NK-92 (cell line): ENCODE results near the gene SLC8A2.

ENCODE experiments used
- DNase-seq: peaks from one replicate; lab custom pipeline; 2025; ENCODE audit not compliant: unreplicated experiment; lab: John Stamatoyannopoulos, UW

SLC8A2 gene

GRCh38 chr19:47505506-47505905, 33.8 kb upstream of the SLC8A2 start:
- DNase-seq = no peak

GRCh38 chr19:47503826-47504150, 32.1 kb upstream of the SLC8A2 start:
- DNase-seq = no peak

- no peak for DNase-seq
Observed at GRCh38 chr19:47503130-47503825, 31.6 kb upstream of the SLC8A2 start.

- no peak for DNase-seq
Observed at GRCh38 chr19:47499863-47500830, 28.5 kb upstream of the SLC8A2 start.

GRCh38 chr19:47499371-47499770, 27.7 kb upstream of the SLC8A2 start:
- DNase-seq = no peak

GRCh38 chr19:47498561-47498960, 26.9 kb upstream of the SLC8A2 start:
- no peak for DNase-seq

GRCh38 chr19:47497821-47498520, 26.3 kb upstream of the SLC8A2 start:
- DNase-seq = no peak

GRCh38 chr19:47497050-47497766, 25.5 kb upstream of the SLC8A2 start:
- DNase-seq = no peak

- DNase-seq = no peak
Observed at GRCh38 chr19:47495478-47496372, 24.0 kb upstream of the SLC8A2 start.

GRCh38 chr19:47494729-47495128, 23.0 kb upstream of the SLC8A2 start:
- DNase-seq = no peak

GRCh38 chr19:47494211-47494547, 22.5 kb upstream of the SLC8A2 start:
- DNase-seq = no peak

- DNase-seq = no peak
Observed at GRCh38 chr19:47493378-47494210, 21.9 kb upstream of the SLC8A2 start.

GRCh38 chr19:47492571-47493377, 21.1 kb upstream of the SLC8A2 start:
- no peak for DNase-seq

GRCh38 chr19:47492137-47492533, 20.4 kb upstream of the SLC8A2 start:
- DNase-seq = no peak

GRCh38 chr19:47491358-47492136, 19.9 kb upstream of the SLC8A2 start:
- no peak for DNase-seq

- no peak for DNase-seq
Observed at GRCh38 chr19:47490847-47491246, 19.2 kb upstream of the SLC8A2 start.

GRCh38 chr19:47490031-47490430, 18.3 kb upstream of the SLC8A2 start:
- DNase-seq = no peak
